HG03460 (cell line): ENCODE measurements around the gene SIX2.

Source experiments
- ATAC-seq: cut with Tn5 transposase; IDR thresholded peaks from one replicate; pipeline ENCODE4 v1.9.1; 2021; ENCODE audit not compliant: unreplicated experiment

Gene SIX2

DNA sequence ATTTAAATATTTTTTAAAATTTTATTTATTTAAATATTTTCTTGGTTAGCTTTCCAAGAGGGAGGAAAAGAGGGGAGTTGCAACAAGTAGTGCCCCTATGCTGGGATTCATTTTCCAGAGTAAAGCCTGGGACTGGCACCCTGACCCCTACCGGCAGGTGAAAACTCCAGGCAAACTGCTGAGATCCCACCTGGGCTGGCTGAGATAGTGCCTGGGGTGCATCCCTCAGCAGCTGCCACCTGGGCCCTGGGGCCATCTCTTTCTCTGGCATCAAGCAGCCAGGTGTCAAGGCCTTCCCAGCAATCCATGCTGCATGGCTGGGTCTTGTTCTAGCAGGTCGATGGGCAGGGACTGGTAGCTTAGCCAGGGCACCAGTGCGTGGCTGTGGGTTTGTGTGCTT lies 6.6 kb downstream of the SIX2 start:
- ATAC-seq, result no peak

DNA sequence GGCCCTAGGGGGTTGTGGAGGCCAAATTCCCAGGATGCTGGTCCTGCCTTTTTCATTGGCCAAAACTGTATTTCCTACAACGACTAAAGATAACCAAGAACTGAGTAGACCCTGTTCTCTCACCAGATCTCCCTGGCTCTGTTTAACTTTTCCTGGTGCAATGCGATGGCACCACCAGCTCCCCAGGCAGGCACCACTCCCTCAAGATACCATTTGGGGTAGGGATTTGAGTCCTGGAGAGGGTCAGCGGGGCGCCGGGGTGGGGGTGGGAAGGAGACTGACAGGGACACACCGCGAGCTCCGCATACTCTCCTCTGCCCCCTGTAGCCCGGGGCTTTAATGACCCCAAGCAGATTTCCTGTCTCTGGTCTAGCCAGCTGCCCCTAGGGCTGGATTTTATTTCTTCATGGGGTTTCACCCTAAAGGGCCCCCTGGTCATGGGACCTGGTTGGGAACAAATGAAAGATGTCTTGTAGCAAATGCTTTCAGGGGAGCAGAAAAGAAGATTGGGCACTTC lies 7.3 kb downstream of the SIX2 start:
- no peak for ATAC-seq

DNA sequence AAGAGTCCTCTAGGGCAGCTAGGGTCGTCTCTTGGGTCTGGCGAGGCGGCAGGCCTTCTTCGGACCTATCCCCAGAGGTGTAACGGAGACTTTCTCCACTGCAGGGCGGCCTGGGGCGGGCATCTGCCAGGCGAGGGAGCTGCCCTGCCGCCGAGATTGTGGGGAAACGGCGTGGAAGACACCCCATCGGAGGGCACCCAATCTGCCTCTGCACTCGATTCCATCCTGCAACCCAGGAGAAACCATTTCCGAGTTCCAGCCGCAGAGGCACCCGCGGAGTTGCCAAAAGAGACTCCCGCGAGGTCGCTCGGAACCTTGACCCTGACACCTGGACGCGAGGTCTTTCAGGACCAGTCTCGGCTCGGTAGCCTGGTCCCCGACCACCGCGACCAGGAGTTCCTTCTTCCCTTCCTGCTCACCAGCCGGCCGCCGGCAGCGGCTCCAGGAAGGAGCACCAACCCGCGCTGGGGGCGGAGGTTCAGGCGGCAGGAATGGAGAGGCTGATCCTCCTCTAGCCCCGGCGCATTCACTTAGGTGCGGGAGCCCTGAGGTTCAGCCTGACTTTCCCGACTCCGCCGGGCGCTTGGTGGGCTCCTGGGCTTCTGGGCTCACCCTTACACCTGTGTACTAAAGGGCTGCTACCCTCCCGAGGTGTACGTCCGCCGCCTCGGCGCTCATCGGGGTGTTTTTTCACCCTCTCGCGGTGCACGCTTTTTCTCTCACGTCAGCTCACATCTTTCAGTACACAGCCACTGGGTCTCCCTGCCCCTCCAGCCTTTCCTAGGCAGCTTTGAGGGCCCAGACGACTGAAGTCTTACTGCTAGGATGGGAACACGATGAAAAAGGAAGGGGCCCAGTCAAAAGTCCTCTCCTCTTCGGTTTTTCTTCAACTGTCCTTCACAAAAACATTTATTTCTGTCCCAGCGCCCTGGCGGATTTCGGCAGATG lies 8.1 kb downstream of the SIX2 start:
- no peak for ATAC-seq

DNA sequence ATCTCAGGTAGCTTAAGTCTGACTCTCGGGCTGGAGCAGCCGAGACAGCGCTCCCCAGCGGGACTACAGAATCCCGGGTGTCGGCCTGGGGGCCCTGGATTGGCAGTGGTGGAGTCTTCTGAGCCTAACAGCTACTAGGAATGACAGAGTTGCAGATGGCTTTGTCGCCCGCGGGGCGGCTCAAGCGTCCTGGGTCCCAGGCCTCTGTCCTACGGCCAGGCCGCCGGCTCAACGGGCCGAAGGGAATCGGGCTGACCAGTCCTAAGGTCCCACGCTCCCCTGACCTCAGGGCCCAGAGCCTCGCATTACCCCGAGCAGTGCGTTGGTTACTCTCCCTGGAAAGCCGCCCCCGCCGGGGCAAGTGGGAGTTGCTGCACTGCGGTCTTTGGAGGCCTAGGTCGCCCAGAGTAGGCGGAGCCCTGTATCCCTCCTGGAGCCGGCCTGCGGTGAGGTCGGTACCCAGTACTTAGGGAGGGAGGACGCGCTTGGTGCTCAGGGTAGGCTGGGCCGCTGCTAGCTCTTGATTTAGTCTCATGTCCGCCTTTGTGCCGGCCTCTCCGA lies 8.8 kb downstream of the SIX2 start:
- no peak for ATAC-seq

DNA sequence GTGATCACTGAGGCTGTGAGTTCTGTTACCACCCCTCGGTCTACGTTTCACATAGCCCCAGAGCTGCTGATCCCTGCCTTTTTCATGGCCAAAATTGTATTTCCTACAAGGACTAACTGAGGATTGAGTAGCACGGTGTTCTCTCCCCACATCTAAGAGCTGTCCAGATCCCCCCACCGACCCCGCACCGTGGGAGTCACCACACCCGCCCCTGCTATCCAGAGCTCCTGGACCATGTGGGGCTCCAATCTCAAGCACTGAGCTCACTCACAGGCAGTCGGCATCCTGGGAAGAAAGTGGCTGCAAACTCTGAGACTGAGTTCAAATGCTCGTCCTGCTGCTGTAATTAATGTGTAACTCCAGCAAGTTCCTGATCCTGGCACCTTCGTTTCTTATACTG lies 9.7 kb downstream of the SIX2 start:
- ATAC-seq, result no peak

DNA sequence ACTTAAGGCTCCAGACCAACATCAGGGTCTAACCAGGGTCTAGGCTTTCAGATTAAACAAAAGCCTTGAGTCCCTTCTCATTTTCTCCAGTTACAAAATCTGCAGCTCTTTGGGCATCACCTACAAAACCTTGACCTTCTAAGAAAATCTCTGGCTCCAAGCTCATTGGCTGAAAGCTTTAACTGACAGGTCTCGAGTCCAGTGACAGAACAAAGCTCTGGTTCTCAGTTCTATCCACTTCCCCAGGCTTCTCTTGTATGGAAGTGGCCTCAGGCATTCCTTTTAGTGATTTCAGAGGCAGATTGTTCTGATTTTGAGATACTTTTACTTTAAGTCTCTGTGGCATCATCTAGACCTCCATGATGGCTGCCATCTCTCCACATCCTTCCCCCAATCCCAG lies 11.3 kb downstream of the SIX2 start:
- ATAC-seq, result no peak

DNA sequence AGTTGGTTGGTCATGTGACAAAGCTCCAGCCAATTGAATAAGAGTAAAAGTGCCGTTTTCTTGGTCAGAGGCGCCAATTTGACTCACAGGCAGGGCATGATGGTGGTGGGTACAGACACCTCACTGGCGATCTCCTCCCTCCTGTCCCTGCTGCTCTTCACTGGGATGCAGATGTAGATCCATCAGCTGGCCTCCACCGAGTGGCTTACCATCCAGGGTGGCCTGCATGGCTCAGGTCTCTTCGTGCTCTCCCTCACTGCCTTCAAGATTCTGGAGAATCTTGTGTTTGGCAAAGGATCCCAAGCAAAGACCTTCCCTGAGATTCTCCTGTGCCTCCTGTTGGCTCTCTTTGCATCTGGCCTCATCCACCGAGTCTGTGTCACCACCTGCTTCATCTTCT lies 12.9 kb downstream of the SIX2 start:
- no peak for ATAC-seq

DNA sequence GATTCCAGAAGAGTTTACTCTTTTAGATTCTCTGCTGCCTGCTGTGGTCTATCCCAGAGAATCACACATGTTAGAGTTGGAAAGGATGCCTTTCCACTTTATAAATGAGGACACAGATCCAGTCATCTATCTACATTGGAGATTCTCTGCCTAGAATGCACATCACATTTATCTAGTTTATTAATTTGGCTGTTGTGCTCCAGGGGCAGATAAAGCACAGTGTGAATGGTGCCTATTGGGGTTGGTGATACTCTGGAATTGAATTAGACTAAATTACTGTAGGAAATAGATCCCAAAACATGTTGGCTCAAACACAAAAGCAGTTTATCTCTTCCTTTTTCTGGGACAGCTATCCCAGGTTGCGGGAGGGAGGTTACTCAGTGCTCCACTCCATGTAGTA lies 14.9 kb downstream of the SIX2 start:
- ATAC-seq, result no peak

DNA sequence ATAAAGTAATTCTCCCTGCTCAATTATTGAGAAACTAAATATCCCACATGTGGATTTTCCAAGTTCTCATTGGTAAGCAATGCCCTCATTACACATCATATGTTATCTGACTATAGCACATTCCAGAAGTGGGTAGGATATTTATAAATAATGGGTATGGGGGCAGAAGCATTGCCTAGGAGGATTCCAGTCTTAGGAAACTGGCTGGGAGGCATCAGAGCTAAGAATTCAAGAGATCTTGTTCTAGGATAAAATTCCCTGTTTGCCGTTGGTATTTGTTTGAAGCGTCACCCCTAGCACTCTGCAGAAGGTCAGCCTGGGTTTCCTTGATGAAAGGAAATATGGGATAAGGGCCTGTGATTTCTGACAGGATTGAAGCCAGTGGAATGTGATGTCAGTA lies 20.1 kb downstream of the SIX2 start:
- no peak for ATAC-seq

DNA sequence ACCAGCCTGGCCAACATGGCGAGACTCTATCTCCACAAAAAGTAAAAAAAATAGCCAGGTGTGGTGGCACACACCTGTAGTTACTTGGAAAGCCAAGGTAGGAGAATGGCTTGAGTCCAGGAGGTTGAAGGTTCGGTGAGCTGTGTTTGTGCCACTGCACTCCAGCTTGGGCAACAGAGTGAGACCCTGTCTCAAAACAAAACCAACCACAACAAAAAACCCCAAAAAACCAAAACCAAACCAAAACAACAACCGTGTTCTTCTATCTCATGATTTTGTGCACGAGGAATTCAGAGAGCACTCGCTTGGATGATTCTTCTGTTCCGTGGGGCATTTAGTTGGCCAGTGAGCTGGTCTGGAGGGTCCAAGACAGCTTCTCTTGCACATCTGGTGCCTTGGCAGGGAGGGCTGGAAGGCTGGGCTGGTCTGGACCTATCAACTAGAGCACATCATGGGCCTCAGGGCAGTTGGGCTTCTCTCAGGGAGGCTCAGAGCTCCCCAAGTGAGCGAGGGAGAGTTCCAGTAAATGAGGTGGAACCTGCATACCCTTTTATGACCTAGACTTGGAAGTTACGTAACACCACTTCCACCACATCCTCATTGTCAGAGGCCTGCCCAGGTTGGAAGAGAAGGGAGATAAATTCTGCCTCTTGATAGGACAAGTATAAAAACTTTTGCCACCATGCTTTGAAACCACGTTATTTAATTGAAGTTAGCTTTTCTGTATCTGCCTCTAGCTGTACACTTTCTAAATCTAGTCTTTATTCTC lies 25.2 kb downstream of the SIX2 start:
- ATAC-seq, result no peak

DNA sequence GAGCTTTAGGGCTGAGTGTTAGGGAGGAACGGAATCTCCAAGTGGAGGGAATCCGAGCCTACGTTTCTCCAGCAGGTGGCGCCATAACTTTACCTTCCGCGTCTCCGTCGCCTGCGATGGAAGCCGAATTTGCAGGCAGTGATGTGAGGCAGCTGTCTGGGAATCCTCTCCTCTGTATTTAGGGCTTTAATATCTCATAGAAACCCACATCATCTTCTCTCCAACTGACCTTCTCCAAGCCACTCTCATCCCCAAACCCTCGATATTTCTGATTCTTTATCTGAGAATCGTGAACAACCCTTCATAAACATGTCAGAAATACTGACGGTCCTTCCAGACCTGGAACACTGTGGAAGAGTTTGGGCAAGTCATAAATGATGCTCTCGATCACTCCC lies 27.5 kb downstream of the SIX2 start:
- ATAC-seq, result no peak

DNA sequence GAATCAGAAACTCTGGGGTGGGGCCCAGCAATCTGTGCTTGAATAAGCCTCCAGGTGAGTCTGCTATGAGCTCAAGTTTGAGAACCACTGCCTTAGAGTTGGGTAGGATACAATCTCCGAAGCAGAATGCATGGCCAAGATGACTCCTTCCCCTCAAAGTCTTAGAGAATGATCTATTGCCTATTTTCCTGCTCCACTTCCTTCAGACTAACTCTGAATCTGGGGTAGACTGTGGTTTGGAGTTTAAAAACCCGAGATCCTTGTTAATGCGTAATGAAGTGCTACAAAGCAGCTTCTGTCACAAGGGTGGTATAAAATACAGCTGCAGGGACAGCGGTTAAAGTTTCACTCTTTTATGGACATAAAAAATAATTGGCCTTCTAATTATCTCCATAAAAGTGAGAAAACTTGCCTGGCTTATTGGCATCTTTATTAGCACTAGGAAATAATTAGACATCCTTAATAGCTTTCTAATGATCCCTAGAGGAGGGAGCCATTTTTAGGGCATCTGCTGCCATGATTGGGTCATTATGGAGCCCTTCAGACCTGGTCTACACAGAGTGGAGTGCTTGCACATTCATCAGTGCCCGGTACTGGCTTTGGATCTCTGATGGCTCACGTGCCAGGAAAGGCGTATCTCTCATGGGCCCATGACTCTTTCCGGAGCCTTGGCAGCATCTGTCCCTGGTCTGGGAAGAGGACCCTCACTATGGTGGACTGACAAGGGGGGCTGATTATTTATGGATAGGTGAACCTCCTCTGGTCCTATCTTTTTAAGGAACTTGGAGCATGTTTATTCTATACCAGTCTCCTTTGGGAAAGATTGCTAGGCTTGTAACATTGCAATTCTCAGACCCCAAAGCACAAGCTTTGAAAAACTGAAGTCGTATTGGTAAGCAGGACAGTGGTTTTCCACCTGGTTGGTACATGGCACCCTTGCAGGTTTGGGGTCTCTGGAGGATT lies 28.2 kb downstream of the SIX2 start:
- ATAC-seq, result no peak

DNA sequence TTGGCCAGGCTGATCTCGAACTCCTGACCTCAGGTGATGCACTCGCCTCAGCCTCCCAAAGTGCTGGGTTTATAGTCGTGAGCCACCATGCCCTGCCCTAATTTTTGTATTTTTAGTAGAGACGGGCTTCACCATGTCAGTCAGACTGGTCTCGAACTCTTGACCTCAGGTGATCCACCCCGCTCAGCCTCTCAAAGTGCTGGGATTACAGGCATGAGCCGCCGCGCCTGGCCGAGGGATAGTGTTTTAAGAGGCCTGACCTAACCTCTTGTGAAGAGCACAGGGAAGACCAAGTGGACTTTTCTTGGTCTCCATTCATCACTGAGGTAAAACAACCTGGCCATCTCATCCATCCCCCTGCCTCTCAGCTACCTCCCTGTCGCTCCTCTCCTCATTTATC lies 29.7 kb downstream of the SIX2 start:
- no peak for ATAC-seq

DNA sequence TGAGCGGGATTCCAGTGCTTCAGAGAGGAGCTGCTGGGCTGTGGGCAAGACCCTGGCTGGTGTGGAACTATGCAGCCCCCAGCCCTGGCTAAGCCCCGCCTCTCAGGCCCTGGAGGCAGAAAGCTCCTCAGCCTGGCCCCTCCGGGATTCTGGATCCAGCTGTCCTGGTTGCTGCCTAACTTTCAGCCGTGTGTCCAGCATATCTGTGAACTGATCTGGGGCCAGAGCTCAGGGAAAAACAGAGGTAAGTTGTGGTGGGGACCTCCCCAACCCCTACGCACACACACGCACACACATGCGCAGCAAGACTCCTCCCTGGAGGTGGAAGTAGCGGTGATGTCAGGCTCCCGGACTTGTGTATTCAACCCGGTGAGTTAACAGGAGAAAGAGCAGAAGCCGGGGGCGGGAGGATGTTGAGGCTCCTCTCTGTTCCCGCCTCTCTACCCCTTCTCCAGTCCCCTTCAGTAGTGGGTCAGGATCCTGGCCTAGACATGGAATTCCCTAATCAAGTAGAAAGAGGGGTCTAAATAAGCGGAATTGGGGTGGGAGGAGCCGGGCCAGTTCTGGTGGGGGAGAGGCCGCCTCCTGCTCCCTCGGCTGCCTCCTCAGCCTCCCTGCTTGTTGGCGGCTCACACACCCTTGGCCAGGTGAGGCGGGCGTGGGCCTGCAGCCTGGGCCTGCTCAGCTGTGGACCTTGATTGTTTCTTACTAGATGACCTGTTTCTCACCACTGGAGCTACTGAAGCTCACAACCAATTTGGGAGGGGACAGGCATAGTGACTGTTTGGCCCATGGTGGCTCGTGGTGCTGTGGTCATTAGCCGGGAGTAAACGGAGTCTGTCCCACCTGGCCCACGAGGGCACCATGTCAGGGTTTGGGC lies 33.4 kb downstream of the SIX2 start:
- no peak for ATAC-seq

DNA sequence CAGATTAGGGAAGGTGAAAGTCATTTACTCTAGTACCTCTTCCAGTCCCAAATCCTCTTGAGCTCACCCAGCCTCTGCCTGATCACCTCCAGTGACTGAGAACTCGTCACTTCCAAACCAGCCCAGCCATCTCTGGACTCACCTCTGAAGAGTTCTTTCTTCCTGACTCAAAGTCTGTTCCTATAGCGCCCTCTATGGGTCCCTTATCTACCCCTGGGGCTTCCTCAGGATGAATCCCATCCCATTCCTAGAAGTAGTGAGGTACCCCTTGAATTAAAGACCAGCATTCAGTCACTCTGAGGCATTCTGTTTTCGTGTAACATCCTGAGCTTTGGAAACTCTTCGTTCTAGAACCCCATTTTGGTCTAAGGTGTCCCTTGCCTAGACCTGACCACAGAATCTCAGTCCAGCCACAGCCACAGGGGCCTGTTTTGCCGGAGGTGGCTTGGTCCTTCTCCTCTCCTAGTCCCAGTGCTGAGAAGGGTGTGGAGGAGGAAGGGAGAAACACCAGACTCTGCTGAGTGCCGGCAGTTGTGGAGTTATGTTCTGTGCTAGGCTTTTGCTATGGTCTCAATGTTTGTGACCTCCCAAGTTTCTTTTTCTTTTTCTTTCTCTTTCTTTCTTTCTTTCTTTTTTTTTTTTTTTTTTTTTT lies 35.1 kb downstream of the SIX2 start:
- no peak for ATAC-seq

DNA sequence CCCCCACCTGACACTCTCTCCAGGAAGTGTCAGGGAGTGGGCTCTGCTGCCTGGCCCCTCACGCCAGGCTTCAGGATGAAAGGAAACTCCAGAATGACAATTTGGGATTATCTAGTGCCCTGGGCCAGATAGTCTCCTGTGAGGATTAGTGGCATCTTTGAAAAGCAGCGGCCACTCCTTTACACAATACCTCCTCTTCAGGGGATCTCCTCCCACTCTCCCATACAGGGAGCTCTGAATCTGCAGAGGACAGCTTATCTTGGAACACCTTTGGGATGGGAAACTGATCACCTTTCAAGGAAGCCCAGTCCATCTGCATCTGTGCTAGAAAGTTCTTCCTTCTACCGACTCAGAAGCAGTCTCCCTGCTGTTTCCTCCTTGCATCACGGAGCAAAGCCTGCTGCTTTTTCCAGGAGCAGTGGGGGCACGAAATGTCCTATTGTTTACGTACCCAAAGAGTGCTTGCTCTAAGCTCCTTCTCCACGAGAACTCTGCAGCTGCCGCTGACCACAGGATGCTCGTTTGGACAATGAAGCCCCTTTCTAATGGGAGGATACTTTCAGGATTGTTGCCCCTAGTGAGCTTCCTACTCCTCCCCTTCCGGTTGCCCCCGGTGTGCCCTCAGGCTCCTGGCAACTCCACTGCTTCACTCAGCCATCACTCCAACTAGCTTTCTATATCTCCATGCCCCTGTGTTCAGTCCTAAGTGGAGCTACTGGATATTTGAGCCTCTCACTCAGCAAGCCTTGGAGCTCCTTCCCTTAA lies 36.3 kb downstream of the SIX2 start:
- no peak for ATAC-seq

DNA sequence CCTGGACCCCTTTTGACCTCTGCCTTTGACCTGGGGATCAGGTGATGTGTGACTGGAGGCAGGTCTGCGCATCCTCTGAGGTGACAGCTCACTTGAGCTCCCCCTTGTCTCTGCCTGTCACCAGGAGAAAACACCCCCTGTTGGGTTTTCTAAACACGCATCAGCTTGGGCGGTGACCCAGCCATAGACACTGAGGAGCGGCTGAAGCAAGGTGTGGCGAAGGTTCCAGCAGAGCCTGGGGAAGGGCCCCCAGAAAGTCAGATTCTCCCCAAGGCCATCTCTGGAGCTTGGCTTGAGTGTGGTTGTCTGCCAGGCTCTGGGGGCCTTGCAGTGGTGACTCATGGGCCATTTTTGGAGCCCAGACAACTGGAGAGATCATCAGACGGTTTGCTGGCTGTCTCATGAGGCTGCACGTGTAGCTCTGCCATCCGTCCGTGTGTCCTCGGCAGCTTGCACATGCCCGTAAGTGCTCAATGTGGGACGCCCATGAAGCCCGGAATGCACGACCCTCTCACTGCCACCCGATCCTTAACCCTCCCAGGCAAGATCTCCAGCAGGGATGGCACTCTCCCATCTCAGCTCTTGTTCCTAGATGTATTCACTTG lies 38.3 kb downstream of the SIX2 start:
- no peak for ATAC-seq

DNA sequence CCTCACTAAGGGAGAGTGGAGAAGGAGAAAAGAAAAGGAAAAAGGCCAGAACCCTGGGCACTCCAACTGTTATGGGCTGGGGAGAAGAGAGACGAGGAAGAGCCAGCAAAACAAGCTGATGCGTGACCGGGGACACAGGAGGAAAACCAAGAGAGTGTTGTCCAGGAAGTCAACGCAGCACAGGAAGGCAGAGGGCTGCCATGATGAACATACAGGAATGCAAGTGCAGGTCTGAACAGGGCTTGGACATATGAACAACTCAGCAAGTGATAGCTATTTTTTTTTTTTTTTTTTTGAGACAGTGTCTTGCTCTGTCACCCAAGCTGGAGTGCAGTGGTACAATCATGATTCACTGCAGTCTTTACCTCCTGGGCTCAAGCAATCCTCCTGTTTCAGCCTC lies 39.3 kb downstream of the SIX2 start:
- no peak for ATAC-seq
